GM12878 (cell line): ENCODE data around the gene RAB11FIP2. TPM values are rescaled to one million over a fixed set of nuclear protein-coding genes. Genes with fewer than 3 reads are reported as not detected.

Experiments
- ATAC-seq: fragments of 200-7000 bp; cut with Tn5 transposase; 3 replicates; pipeline ENCODE4 v1.9.1; 2020; ENCODE audit warnings: mild to moderate bottlenecking, moderate library complexity
- BruUV-seq: library from RNA; stranded (reverse); fragments of 400-500 nt; replicated peaks from 2 replicates; lab custom pipeline; 2021; lab: Mats Ljungman, UMichigan
- CTCF ChIA-PET: fragments of 300-600 bp; sonication (Branson Sonifier 250); formaldehyde crosslinking; extraction: SDS; loops from one replicate; lab custom pipeline; 2021; ENCODE audit warnings: inconsistent platforms; lab: Yijun Ruan, JAX
- POLR2A ChIA-PET: fragments of 350-600 bp; formaldehyde crosslinking; extraction: SDS; loops from one replicate; lab custom pipeline; 2021; ENCODE audit warnings: inconsistent platforms; lab: Charles Lee
- RAD21 ChIA-PET: fragments of 300-600 bp; sonication (Branson Sonifier 250); formaldehyde crosslinking; loops from one replicate; lab custom pipeline; 2023; ENCODE audit warnings: antibody characterized with exemption; ENCODE audit not compliant: unreplicated experiment; lab: Charles Lee
- SMC1A ChIA-PET: fragments of 300-600 bp; sonication (Branson Sonifier 250); formaldehyde crosslinking; loops from one replicate; lab custom pipeline; 2023; ENCODE audit not compliant: unreplicated experiment, uncharacterized antibody; lab: Charles Lee
- DNase-seq: peaks from one replicate; pipeline ENCODE4 v3.0.0-alpha.2; 2011; ENCODE audit warnings: low read depth, low spot score
- FAIRE-seq: peaks from 3 replicates; lab custom pipeline; 2011; peaks lifted over from hg19 to GRCh38; lab: Jason Lieb, UNC
- H2AFZ ChIP-seq: 2 replicates; pipeline ENCODE4 v1.6.0; 2011; ENCODE audit warnings: low read depth, low read length, control low read depth; ENCODE audit not compliant: control insufficient read depth
- H3K27ac ChIP-seq: 2 replicates; pipeline ENCODE4 v1.5.1; 2011; ENCODE audit warnings: control low read depth; ENCODE audit not compliant: control insufficient read depth, insufficient read depth
- H3K27me3 ChIP-seq, 2 experiments: replicated peaks in 1 of 2; 2 replicates each; pipeline versions ENCODE4 v1.6.0 to v1.6.1; 2011; ENCODE audit warnings: low read length in 1 of 2; ENCODE audit not compliant: control insufficient read depth in 2 of 2, insufficient read depth in 2 of 2
- H3K36me3 ChIP-seq, 2 experiments: 2 replicates each; pipeline ENCODE4 v1.5.1; 2011; ENCODE audit warnings: low read length in 1 of 2; ENCODE audit not compliant: control insufficient read depth in 2 of 2, insufficient read depth in 2 of 2
- H3K4me1 ChIP-seq: 2 replicates; pipeline ENCODE4 v1.6.1; 2011; ENCODE audit warnings: mild to moderate bottlenecking, low read length, moderate library complexity, mixed read lengths; ENCODE audit not compliant: control insufficient read depth, insufficient read depth
- H3K4me2 ChIP-seq: 2 replicates; pipeline ENCODE4 v1.6.0; 2011; ENCODE audit warnings: control low read depth; ENCODE audit not compliant: control insufficient read depth, insufficient read depth
- H3K4me3 ChIP-seq: fragments of 200-600 bp; sonication (generic); 2 replicates; pipeline ENCODE4 v1.5.1; 2016
- H3K79me2 ChIP-seq: 2 replicates; pipeline ENCODE4 v1.6.0; 2011; ENCODE audit warnings: low read length; ENCODE audit not compliant: control insufficient read depth, insufficient read depth
- H3K9ac ChIP-seq: 2 replicates; pipeline ENCODE4 v1.8.0; 2011; ENCODE audit warnings: low read length, control low read depth, mixed read lengths; ENCODE audit not compliant: control insufficient read depth, insufficient read depth
- H3K9me3 ChIP-seq: replicated peaks from 3 replicates; pipeline ENCODE4 v1.5.1; 2011; ENCODE audit warnings: mild to moderate bottlenecking, low read length; ENCODE audit not compliant: control insufficient read depth, insufficient read depth
- H4K20me1 ChIP-seq: 2 replicates; pipeline ENCODE4 v1.6.0; 2011; ENCODE audit not compliant: control insufficient read depth, insufficient read depth
- CBX5 ChIP-seq: sonication (generic); IDR thresholded peaks from 2 replicates; pipeline ENCODE4 v1.6.1; 2016; ENCODE audit warnings: low read depth, moderate library complexity, mild to moderate bottlenecking, inconsistent platforms
- CHD1 ChIP-seq: IDR thresholded peaks from 2 replicates; pipeline ENCODE4 v1.6.1; 2012; ENCODE audit warnings: low read depth, low read length, improper control_type of control experiment
- FOS ChIP-seq: IDR thresholded peaks from 3 replicates; pipeline ENCODE4 v1.6.1; 2011; ENCODE audit warnings: borderline replicate concordance; ENCODE audit not compliant: insufficient read length; ENCODE audit errors: extremely low read depth
- NFXL1 ChIP-seq: fragments of 450-650 bp; IDR thresholded peaks from 2 replicates; pipeline ENCODE4 v1.6.1; 2017; ENCODE audit warnings: antibody characterized with exemption, mild to moderate bottlenecking, borderline replicate concordance
- RAD21 ChIP-seq: IDR thresholded peaks from 2 replicates; pipeline ENCODE4 v1.6.1; 2011; ENCODE audit warnings: mild to moderate bottlenecking, low read depth, low read length, moderate library complexity; ENCODE audit not compliant: insufficient read depth
- STAT1 ChIP-seq: fragments of 450-650 bp; conservative IDR thresholded peaks from 2 replicates; pipeline ENCODE4 v1.6.1; 2014; ENCODE audit warnings: antibody characterized with exemption, mild to moderate bottlenecking
- SUPT20H ChIP-seq: IDR thresholded peaks from 2 replicates; pipeline ENCODE4 v1.6.1; 2011; ENCODE audit warnings: low read depth, mild to moderate bottlenecking, low read length, moderate library complexity, borderline replicate concordance; ENCODE audit not compliant: control insufficient read depth
- YBX1 ChIP-seq: fragments of 450-650 bp; IDR thresholded peaks from 2 replicates; pipeline ENCODE4 v1.6.1; 2016; ENCODE audit warnings: antibody characterized with exemption
- ZSCAN29 ChIP-seq: fragments of 450-650 bp; IDR thresholded peaks from 2 replicates; pipeline ENCODE4 v1.6.1; 2017; ENCODE audit warnings: mild to moderate bottlenecking, moderate library complexity
- WGBS: methylation state at CpG from one replicate; pipeline ENCODE4 v1.1.6; 2016; ENCODE audit warnings: low lambda C conversion rate; ENCODE audit not compliant: insufficient replicate concordance, insufficient coverage; ENCODE audit errors: missing lambda C conversion rate; 5-methylcytosine and 5-hydroxymethylcytosine counted together
- in situ Hi-C: fragments of 300-500 bp; cut with MboI; formaldehyde crosslinking; loops from 9 replicates; pipeline ENCODE4 v1.14.3; 2018; ENCODE audit warnings: mixed read lengths
- intact Hi-C: fragments of 100-400 bp; cut with micrococcal nuclease; formaldehyde crosslinking; loops from one replicate; pipeline ENCODE4 v1.14.2; 2022; ENCODE audit not compliant: unreplicated experiment
- polyA plus RNA-seq, 11 experiments: library from polyadenylated mRNA; depleted of rRNA in 4 of 11; unstranded in 6 of 11; stranded (reverse) in 5 of 11; fragments of >200 nt; fragmentation: Nextera tagmentation in 4 of 11; fragmentation: Illumina TruSeq in 1 of 11; extraction: Ambion mirVana in 4 of 11; extraction: Trizol in 1 of 11; gene quantifications; 1 replicate in 1 of 11; 2 replicates in 10 of 11; pipeline versions ENCODE4 v1.2.1 to v1.2.3, GENCODE V29; 2011 to 2016; ENCODE audit warnings: inconsistent platforms in 2 of 11, missing spikeins in 2 of 11, low read depth in 1 of 11
- total RNA-seq, 4 experiments: library from RNA; depleted of rRNA in 3 of 4; stranded (reverse); fragments of >200 nt in 3 of 4; fragmentation: Illumina TruSeq in 1 of 4; extraction: Trizol in 1 of 4; gene quantifications; 2 replicates each; pipeline versions ENCODE4 v1.2.1 to v1.2.3, GENCODE V29; 2013 to 2021
- TF ChIP-seq, protein P1 (sequence below): fragments of 150-350 bp; IDR thresholded peaks from 2 replicates; pipeline ENCODE4 v1.6.1; 2014; ENCODE audit warnings: mild to moderate bottlenecking, low read depth, low read length
- TF ChIP-seq, protein P2 (sequence below): IDR thresholded peaks from 2 replicates; pipeline ENCODE4 v1.6.1; 2012; ENCODE audit warnings: low read depth, low read length, improper control_type of control experiment
- TF ChIP-seq, protein P3 (sequence below): fragments of 450-650 bp; IDR thresholded peaks from 2 replicates; pipeline ENCODE4 v1.6.1; 2017; ENCODE audit warnings: antibody characterized with exemption, mild to moderate bottlenecking, moderate library complexity
- TF ChIP-seq, protein P4 (sequence below): fragments of 450-650 bp; conservative IDR thresholded peaks from 2 replicates; pipeline ENCODE4 v1.6.1; 2017; ENCODE audit warnings: mild to moderate bottlenecking, moderate library complexity

The RAB11FIP2 gene
- total and polyA plus RNA-seq, 10 of the 15 experiments (the other 5 are each of a cell fraction or from before 2014, with no cell fraction given) = 1.8 to 16.7 (median 4.3) TPM

DNA sequence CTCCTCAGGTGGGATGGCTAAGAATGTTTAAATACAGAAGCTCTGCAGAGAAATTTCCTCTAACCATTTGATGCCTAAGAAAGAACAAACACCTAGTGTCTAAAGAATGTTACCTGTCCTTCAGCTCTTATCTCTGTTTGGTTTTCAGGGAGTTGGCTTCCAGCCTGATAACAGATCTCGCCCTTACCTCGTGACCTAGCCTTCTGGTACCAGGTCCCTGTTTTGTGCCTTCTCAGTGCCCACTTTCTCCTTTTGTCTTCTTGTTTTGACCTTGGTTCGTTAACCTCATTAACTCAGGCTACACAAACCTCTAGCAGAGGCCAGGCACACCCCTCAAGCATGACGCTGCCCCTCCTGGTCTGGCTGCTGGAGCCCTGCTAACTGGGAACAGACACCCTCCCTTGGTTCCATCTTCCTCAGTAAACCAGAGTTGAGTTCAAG lies 16.1 kb upstream of the RAB11FIP2 start:
- no peak for DNase-seq
- no peak overlapping the region for H3K4me2 ChIP-seq
- no peak overlapping the region for H2AFZ ChIP-seq
- ChIA-PET CTCF (interaction anchor here (1.4 kb wide), 1 partner anchor 26 kb away, joined by 3 read pairs; no protein-coding TSS in a partner anchor), SMC1A (interaction anchor here (1.1 kb wide), 1 partner anchor 21 kb away, joined by 3 read pairs; no protein-coding TSS in a partner anchor), POLR2A (no interaction called here), RAD21 (no interaction called here)
- intact Hi-C loops = no loop called here
- no peaks in the 10 kb centered on the region for H3K36me3 ChIP-seq
- in situ Hi-C loops = no loop called here
- H3K79me2 ChIP-seq = no peaks in the 10 kb centered on the region
- no peak for TF ChIP-seq ZSCAN29
- TF ChIP-seq, protein P1, sequence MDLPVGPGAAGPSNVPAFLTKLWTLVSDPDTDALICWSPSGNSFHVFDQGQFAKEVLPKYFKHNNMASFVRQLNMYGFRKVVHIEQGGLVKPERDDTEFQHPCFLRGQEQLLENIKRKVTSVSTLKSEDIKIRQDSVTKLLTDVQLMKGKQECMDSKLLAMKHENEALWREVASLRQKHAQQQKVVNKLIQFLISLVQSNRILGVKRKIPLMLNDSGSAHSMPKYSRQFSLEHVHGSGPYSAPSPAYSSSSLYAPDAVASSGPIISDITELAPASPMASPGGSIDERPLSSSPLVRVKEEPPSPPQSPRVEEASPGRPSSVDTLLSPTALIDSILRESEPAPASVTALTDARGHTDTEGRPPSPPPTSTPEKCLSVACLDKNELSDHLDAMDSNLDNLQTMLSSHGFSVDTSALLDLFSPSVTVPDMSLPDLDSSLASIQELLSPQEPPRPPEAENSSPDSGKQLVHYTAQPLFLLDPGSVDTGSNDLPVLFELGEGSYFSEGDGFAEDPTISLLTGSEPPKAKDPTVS = no peak
- TF ChIP-seq, protein P2, sequence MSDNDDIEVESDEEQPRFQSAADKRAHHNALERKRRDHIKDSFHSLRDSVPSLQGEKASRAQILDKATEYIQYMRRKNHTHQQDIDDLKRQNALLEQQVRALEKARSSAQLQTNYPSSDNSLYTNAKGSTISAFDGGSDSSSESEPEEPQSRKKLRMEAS = no peak
- TF ChIP-seq RAD21 = no peak
- TF ChIP-seq FOS = no peak
- TF ChIP-seq NFXL1 = no peak
- TF ChIP-seq, protein P3, sequence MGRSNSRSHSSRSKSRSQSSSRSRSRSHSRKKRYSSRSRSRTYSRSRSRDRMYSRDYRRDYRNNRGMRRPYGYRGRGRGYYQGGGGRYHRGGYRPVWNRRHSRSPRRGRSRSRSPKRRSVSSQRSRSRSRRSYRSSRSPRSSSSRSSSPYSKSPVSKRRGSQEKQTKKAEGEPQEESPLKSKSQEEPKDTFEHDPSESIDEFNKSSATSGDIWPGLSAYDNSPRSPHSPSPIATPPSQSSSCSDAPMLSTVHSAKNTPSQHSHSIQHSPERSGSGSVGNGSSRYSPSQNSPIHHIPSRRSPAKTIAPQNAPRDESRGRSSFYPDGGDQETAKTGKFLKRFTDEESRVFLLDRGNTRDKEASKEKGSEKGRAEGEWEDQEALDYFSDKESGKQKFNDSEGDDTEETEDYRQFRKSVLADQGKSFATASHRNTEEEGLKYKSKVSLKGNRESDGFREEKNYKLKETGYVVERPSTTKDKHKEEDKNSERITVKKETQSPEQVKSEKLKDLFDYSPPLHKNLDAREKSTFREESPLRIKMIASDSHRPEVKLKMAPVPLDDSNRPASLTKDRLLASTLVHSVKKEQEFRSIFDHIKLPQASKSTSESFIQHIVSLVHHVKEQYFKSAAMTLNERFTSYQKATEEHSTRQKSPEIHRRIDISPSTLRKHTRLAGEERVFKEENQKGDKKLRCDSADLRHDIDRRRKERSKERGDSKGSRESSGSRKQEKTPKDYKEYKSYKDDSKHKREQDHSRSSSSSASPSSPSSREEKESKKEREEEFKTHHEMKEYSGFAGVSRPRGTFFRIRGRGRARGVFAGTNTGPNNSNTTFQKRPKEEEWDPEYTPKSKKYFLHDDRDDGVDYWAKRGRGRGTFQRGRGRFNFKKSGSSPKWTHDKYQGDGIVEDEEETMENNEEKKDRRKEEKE = no peak
- no peak for TF ChIP-seq CBX5
- TF ChIP-seq CHD1 = no peak
- TF ChIP-seq STAT1 = no peak
- no peak for TF ChIP-seq SUPT20H
- TF ChIP-seq, protein P4, sequence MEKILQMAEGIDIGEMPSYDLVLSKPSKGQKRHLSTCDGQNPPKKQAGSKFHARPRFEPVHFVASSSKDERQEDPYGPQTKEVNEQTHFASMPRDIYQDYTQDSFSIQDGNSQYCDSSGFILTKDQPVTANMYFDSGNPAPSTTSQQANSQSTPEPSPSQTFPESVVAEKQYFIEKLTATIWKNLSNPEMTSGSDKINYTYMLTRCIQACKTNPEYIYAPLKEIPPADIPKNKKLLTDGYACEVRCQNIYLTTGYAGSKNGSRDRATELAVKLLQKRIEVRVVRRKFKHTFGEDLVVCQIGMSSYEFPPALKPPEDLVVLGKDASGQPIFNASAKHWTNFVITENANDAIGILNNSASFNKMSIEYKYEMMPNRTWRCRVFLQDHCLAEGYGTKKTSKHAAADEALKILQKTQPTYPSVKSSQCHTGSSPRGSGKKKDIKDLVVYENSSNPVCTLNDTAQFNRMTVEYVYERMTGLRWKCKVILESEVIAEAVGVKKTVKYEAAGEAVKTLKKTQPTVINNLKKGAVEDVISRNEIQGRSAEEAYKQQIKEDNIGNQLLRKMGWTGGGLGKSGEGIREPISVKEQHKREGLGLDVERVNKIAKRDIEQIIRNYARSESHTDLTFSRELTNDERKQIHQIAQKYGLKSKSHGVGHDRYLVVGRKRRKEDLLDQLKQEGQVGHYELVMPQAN = no peak
- TF ChIP-seq YBX1 = no peak
- BruUV-seq = no TSS peak
- WGBS = 41% methylated on average over 4 of the region's 4 CpGs
- H3K27me3 ChIP-seq = peaks cover 0 to 4% of the 10 kb centered on the region in 2 experiments; a peak in 2 of 4 replicates
- H3K4me1 ChIP-seq = no peaks in the 10 kb centered on the region
- no peak for ATAC-seq
- H3K9ac ChIP-seq = no peak overlapping the region
- FAIRE-seq = no peak
- no peaks in the 10 kb centered on the region for H3K9me3 ChIP-seq
- no peaks in the 10 kb centered on the region for H4K20me1 ChIP-seq
- no peak overlapping the region for H3K4me3 ChIP-seq
- no peak overlapping the region for H3K27ac ChIP-seq
